ENCODE data around the gene NAV1. TPM values are rescaled to one million over a fixed set of nuclear protein-coding genes. Genes with fewer than 3 reads are reported as not detected.

Gene NAV1
- total and polyA plus RNA-seq, 2 of the 8 experiments (the other 6 are each of a cell fraction or from before 2014, with no cell fraction given): 9.9 to 42.7 TPM

DNA sequence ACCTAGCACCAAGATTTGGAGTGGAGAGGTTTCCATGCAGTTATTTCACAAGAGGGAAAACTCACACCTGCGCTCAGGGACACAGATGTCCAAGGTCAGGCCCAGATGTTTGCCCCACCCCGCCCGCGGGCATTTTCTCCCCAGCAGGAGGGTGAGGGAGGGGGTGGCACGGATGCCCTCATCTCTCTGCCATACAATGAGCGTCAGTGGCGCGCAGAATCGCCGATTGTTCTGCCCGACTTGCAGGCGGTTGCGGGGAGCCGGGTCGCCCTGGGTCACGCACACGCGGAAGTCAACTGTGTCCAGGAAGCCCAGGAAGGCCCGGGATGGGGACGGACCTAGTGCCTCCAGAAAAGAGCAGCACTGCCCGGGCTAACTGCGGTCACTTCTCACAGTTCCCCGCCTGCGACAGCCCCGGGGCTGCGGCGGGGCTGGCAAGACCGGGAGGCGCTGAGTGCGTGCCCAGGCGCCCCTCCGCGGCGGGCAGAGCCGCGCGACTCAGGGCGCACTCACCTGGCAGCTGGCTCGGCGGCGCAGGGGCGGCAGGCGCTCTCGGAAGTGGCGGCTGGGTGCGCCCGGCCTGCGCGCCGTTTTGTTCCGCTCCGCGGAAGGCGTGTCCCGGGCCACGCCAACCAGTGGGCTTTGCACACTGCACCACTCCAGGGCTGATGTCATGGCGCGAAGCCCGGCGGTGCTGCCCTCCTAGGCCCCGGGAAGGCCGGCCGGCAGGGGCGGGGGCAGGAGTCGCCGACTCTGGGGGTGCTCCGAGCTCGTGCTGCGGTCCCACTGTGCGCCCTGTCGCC lies 32.2 kb upstream of the NAV1 start, which contains the start of gene CSRP1 (continued):
- TF ChIP-seq, protein P1, sequence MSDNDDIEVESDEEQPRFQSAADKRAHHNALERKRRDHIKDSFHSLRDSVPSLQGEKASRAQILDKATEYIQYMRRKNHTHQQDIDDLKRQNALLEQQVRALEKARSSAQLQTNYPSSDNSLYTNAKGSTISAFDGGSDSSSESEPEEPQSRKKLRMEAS (IDR thresholded peaks at IDR 0.05): peak; percentile 81
- TF ChIP-seq SRF (IDR thresholded peaks at IDR 0.05; ENCODE audit: low read depth, low read length): no peak
- no peak for TF ChIP-seq CHD2 (IDR thresholded peaks at IDR 0.05; ENCODE audit: low read length)
- TF ChIP-seq RBBP5 (IDR thresholded peaks at IDR 0.05; ENCODE audit: borderline replicate concordance, low read depth, low read length): peak; percentile 34; the same call in 1 of the 2 replicates
- no peak for TF ChIP-seq CTBP2 (IDR thresholded peaks at IDR 0.05; ENCODE audit: borderline replicate concordance, insufficient read depth, insufficient read length, low read length)
- no peak for TF ChIP-seq BRCA1 (IDR thresholded peaks at IDR 0.05; ENCODE audit: low read depth, low read length)
- peak; percentile 66 for TF ChIP-seq SUZ12 (IDR thresholded peaks at IDR 0.05; ENCODE audit: low read length)
- TF ChIP-seq CREB1 (IDR thresholded peaks at IDR 0.05): no peak
- TF ChIP-seq GABPA (IDR thresholded peaks at IDR 0.05; ENCODE audit: borderline replicate concordance, insufficient read depth, low read length): peak; percentile 66; the same call in 1 of the 2 replicates
- TF ChIP-seq, protein P2, sequence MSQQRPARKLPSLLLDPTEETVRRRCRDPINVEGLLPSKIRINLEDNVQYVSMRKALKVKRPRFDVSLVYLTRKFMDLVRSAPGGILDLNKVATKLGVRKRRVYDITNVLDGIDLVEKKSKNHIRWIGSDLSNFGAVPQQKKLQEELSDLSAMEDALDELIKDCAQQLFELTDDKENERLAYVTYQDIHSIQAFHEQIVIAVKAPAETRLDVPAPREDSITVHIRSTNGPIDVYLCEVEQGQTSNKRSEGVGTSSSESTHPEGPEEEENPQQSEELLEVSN (IDR thresholded peaks at IDR 0.05): peak; percentile 65
- no peak for TF ChIP-seq EP300 (IDR thresholded peaks at IDR 0.05; ENCODE audit: borderline replicate concordance in 1 of 2, low read depth in 2 of 2, low read length in 2 of 2)
- 0 out of 2 replicates have a peak, but pooled peaks have one; percentile 9 for TF ChIP-seq TBP (IDR thresholded peaks at IDR 0.05; ENCODE audit: low read depth, low read length)
- TF ChIP-seq KDM5A (IDR thresholded peaks at IDR 0.05; ENCODE audit: low read length): no peak
- TF ChIP-seq JUN (IDR thresholded peaks at IDR 0.05; ENCODE audit: low read depth, low read length): no peak
- no peak for TF ChIP-seq POU5F1 (IDR thresholded peaks at IDR 0.05; ENCODE audit: low read depth, low read length)
- TF ChIP-seq CHD1 (IDR thresholded peaks at IDR 0.05; ENCODE audit: low read depth, low read length): no peak
- 0 out of 4 replicates have a peak, but pooled peaks of 1 of the 2 experiments have one; percentile 34 for TF ChIP-seq SIN3A (conservative IDR thresholded peaks at IDR 0.05 in 1 of 2, IDR thresholded peaks at IDR 0.05 in 1 of 2; ENCODE audit: low read depth in 1 of 2, low read length in 2 of 2)
- TF ChIP-seq USF2 (IDR thresholded peaks at IDR 0.05; ENCODE audit: low read length): no peak

Data from H1 (cell line).